ENCODE measurements around the gene OCA2. TPM values are rescaled to one million over a fixed set of nuclear protein-coding genes. Genes with fewer than 3 reads are reported as not detected.

The OCA2 gene
- total RNA-seq, 1 donor from 2014 or later: 1.2 TPM

- Mint-ChIP-seq H3K27me3 (ENCODE audit: unreplicated experiment) (no peaks in the 10 kb centered on the region), H3K36me3 (ENCODE audit: unreplicated experiment) (no peaks in the 10 kb centered on the region), H3K27ac (ENCODE audit: unreplicated experiment) (no peak overlapping the region), H3K4me3 (ENCODE audit: unreplicated experiment) (no peak overlapping the region), H3K4me1 (ENCODE audit: unreplicated experiment) (no peaks in the 10 kb centered on the region), H3K9me3 (ENCODE audit: unreplicated experiment) (no peaks in the 10 kb centered on the region)
- DNase-seq (ENCODE audit: extremely low spot score, unreplicated experiment): no peak
- no peak for TF ChIP-seq CTCF (IDR thresholded peaks at IDR 0.05)
Observed at GRCh38 chr15:27990521-27991515, 108.3 kb downstream of the OCA2 start.

GRCh38 chr15:27989838-27990237, 109.3 kb downstream of the OCA2 start:
- TF ChIP-seq CTCF (IDR thresholded peaks at IDR 0.05): no peak
- Mint-ChIP-seq H3K9me3 (ENCODE audit: unreplicated experiment) (no peaks in the 10 kb centered on the region), H3K36me3 (ENCODE audit: unreplicated experiment) (no peaks in the 10 kb centered on the region), H3K27ac (ENCODE audit: unreplicated experiment) (no peak overlapping the region), H3K27me3 (ENCODE audit: unreplicated experiment) (no peaks in the 10 kb centered on the region), H3K4me1 (ENCODE audit: unreplicated experiment) (no peaks in the 10 kb centered on the region), H3K4me3 (ENCODE audit: unreplicated experiment) (no peak overlapping the region)
- no peak for DNase-seq (ENCODE audit: extremely low spot score, unreplicated experiment)

DNA sequence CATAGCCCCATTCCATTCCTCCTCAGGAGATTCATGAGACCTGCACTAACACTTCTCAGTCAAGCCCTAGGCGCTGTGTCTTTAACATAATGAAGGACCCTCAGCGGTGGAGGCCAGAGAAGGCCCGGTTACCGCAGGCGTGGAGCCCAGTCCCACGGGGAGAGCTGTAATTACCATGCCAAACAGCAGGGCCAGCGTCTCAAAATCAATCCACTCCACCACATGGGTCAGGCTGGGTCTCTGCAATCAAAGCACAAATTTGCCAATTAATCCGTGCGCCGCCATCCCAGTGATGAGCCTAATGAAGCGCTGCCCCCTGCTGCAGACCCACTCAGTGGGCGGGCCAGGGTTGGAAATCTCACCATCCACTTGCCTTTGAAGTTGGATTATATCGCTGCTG, 109.7 kb downstream of the OCA2 start:
- H3K4me3 Mint-ChIP-seq (ENCODE audit: unreplicated experiment): no peak overlapping the region
- H3K4me1 Mint-ChIP-seq (ENCODE audit: unreplicated experiment): no peaks in the 10 kb centered on the region
- H3K27me3 Mint-ChIP-seq (ENCODE audit: unreplicated experiment): no peaks in the 10 kb centered on the region
- H3K27ac Mint-ChIP-seq (ENCODE audit: unreplicated experiment): no peak overlapping the region
- DNase-seq (ENCODE audit: extremely low spot score, unreplicated experiment): no peak
- no peaks in the 10 kb centered on the region for H3K9me3 Mint-ChIP-seq (ENCODE audit: unreplicated experiment)
- no peak for TF ChIP-seq CTCF (IDR thresholded peaks at IDR 0.05)
- H3K36me3 Mint-ChIP-seq (ENCODE audit: unreplicated experiment): no peaks in the 10 kb centered on the region

DNA sequence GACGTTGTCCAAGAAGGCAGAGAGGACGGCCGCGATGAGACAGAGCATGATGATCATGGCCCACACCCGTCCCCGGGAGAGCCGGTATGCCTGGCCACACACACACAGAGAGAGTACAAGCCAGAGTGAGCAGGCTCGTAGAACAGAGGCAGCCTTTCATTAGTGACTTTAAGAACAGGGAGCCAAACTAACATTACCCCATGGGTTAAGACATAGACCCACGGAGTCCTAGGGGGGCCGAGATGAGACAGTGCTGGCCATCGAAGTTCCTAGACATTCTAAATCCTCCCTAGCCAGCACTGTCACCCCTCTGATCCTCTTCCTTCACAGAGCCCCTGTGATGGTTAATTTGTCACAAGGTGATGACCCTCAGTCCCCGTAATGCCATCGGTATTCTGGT, 114.0 kb downstream of the OCA2 start:
- no peak for DNase-seq (ENCODE audit: extremely low spot score, unreplicated experiment)
- no peaks in the 10 kb centered on the region for H3K36me3 Mint-ChIP-seq (ENCODE audit: unreplicated experiment)
- H3K4me1 Mint-ChIP-seq (ENCODE audit: unreplicated experiment): no peaks in the 10 kb centered on the region
- H3K27me3 Mint-ChIP-seq (ENCODE audit: unreplicated experiment): no peaks in the 10 kb centered on the region
- no peak overlapping the region for H3K27ac Mint-ChIP-seq (ENCODE audit: unreplicated experiment)
- no peaks in the 10 kb centered on the region for H3K9me3 Mint-ChIP-seq (ENCODE audit: unreplicated experiment)
- no peak for TF ChIP-seq CTCF (IDR thresholded peaks at IDR 0.05)
- no peak overlapping the region for H3K4me3 Mint-ChIP-seq (ENCODE audit: unreplicated experiment)

DNA sequence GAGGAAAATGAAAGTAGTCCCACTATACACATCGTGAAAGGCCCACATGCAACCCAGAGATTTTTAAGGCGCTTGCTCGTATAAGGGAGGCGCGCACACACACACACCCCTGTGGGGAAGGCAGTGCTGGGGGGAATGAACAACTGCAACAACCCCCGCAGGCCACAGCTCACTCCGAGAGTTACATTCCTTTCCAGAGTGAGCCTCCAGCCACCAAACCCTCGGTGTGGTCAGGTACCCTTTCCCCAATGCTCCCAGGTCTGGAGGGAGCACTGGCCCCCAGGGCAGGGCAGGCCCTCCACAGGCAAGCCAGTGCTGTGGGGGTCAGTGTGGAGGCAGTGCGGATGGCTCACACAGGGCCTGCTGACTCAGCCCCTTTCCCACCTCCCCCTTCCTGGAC, 115.6 kb downstream of the OCA2 start:
- no peaks in the 10 kb centered on the region for H3K9me3 Mint-ChIP-seq (ENCODE audit: unreplicated experiment)
- H3K27ac Mint-ChIP-seq (ENCODE audit: unreplicated experiment): no peak overlapping the region
- no peaks in the 10 kb centered on the region for H3K27me3 Mint-ChIP-seq (ENCODE audit: unreplicated experiment)
- no peaks in the 10 kb centered on the region for H3K36me3 Mint-ChIP-seq (ENCODE audit: unreplicated experiment)
- no peak overlapping the region for H3K4me3 Mint-ChIP-seq (ENCODE audit: unreplicated experiment)
- peaks cover 5% of the 10 kb centered on the region for H3K4me1 Mint-ChIP-seq (ENCODE audit: unreplicated experiment)
- no peak for DNase-seq (ENCODE audit: extremely low spot score, unreplicated experiment)
- TF ChIP-seq CTCF (IDR thresholded peaks at IDR 0.05): no peak
